GM06990 (cell line): Measurements from ENCODE around the gene DYRK3.

ENCODE experiments used
- DNase-seq: peaks from one replicate; pipeline ENCODE4 v3.0.0-alpha.2; 2011; ENCODE audit not compliant: insufficient read length; ENCODE audit errors: extremely low read depth
- H3K27me3 ChIP-seq: replicated peaks from 2 replicates; pipeline ENCODE4 v1.6.0; 2011; ENCODE audit warnings: low read length; ENCODE audit not compliant: control insufficient read depth, insufficient read depth
- H3K36me3 ChIP-seq: 2 replicates; pipeline ENCODE4 v1.5.1; 2011; ENCODE audit warnings: low read length; ENCODE audit not compliant: control insufficient read depth, insufficient read depth
- H3K4me3 ChIP-seq: replicated peaks from 2 replicates; pipeline ENCODE4 v1.5.1; 2011; ENCODE audit warnings: low read depth, mild to moderate bottlenecking, control low read depth, low read length
- TF ChIP-seq, protein P1 (sequence below): IDR thresholded peaks from 2 replicates; pipeline ENCODE4 v1.5.1; 2011; ENCODE audit warnings: low read length, control low read depth, mild to moderate bottlenecking, inconsistent platforms; ENCODE audit not compliant: insufficient read depth, poor library complexity, severe bottlenecking

DYRK3 gene

DNA sequence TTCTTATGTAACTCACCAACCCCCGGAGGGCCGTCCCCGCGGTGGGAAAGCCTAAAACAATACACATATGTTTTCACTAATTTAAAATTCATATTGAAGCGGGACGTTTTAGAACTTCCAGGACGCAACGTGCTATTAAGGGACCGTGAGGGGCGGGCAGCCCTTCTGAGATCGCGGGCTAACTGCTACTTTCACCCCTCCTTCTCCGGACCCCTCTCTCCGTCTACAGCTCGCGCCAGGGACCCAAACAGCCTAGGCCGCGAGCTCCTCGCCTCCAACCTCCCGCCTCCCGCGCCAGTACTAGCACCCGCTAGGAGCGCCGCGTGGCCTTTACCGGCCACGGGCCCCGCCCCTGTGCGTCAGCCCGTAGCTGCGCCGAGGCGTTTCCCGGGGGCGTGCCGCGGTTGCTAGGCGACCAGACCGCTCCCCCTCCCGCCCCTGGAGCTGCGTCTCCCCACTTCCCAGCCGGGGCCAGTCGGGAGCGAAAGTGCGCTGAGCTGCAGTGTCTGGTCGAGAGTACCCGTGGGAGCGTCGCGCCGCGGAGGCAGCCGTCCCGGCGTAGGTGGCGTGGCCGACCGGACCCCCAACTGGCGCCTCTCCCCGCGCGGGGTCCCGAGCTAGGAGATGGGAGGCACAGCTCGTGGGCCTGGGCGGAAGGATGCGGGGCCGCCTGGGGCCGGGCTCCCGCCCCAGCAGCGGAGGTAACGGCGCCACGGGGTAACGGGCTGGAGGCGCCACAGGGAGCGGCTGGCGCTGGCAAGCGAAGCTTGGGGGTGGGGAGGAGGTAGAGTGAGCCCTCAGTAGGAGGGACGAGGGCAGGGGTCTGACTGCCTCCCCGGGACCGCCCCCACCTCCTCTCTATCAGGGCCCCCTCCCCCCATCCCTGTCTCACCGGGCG is at the start of gene DYRK3:
Gene DYRK3, plus strand, starts transcription at position 457 of the 898 bp plus-strand sequence. Its CDS starts 168 bp downstream, at position 625.
- Histone ChIP-seq H3K36me3 (no peaks in the 10 kb centered on the region), H3K4me3 (peak within 1 kb of the TSS; percentile 77), H3K27me3 (no peaks in the 10 kb centered on the region)
- peak; percentile 95 for DNase-seq
- TF ChIP-seq, protein P1, sequence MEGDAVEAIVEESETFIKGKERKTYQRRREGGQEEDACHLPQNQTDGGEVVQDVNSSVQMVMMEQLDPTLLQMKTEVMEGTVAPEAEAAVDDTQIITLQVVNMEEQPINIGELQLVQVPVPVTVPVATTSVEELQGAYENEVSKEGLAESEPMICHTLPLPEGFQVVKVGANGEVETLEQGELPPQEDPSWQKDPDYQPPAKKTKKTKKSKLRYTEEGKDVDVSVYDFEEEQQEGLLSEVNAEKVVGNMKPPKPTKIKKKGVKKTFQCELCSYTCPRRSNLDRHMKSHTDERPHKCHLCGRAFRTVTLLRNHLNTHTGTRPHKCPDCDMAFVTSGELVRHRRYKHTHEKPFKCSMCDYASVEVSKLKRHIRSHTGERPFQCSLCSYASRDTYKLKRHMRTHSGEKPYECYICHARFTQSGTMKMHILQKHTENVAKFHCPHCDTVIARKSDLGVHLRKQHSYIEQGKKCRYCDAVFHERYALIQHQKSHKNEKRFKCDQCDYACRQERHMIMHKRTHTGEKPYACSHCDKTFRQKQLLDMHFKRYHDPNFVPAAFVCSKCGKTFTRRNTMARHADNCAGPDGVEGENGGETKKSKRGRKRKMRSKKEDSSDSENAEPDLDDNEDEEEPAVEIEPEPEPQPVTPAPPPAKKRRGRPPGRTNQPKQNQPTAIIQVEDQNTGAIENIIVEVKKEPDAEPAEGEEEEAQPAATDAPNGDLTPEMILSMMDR, result no peak

DNA sequence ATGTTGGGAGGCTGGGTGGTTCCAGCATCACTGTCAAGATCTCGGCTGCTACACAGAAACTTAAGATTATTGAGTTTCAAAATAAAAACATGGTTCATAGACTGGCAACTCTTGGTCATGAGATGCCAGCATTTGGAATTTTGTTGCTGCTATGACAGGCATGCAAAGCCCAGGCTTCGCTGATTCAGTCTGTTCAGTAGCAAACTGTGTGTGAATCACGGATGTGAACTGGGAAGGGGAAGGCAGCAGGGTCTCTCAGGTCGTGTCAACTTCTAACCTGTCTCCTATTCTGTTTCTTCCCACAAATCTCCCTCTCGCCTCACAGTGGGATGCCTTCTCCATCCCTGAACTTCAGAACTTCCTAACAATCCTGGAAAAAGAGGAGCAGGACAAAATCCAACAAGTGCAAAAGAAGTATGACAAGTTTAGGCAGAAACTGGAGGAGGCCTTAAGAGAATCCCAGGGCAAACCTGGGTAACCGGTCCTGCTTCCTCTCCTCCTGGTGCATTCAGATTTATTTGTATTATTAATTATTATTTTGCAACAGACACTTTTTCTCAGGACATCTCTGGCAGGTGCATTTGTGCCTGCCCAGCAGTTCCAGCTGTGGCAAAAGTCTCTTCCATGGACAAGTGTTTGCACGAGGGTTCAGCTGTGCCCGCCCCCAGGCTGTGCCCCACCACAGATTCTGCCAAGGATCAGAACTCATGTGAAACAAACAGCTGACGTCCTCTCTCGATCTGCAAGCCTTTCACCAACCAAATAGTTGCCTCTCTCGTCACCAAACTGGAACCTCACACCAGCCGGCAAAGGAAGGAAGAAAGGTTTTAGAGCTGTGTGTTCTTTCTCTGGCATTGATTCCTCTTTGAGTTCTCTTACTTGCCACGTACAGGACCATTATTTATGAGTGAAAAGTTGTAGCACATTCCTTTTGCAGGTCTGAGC is 48.6 kb upstream of the DYRK3 start:
- Histone ChIP-seq H3K4me3 (no peak overlapping the region), H3K27me3 (no peaks in the 10 kb centered on the region), H3K36me3 (peaks cover 31% of the 10 kb centered on the region)
- TF ChIP-seq, protein P1, result no peak
- no peak for DNase-seq

DNA sequence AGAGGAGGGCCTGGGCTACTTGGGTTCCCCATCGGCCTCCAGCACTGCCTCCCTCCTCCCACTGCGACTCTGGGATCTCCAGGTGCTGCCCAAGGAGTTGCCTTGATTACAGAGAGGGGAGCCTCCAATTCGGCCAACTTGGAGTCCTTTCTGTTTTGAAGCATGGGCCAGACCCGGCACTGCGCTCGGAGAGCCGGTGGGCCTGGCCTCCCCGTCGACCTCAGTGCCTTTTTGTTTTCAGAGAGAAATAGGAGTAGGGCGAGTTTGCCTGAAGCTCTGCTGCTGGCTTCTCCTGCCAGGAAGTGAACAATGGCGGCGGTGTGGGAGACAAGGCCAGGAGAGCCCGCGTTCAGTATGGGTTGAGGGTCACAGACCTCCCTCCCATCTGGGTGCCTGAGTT is 47.4 kb upstream of the DYRK3 start:
- H3K36me3 ChIP-seq, result peaks cover 37% of the 10 kb centered on the region
- no peak overlapping the region for H3K4me3 ChIP-seq
- no peaks in the 10 kb centered on the region for H3K27me3 ChIP-seq
- TF ChIP-seq, protein P1, result no peak
- no peak for DNase-seq

DNA sequence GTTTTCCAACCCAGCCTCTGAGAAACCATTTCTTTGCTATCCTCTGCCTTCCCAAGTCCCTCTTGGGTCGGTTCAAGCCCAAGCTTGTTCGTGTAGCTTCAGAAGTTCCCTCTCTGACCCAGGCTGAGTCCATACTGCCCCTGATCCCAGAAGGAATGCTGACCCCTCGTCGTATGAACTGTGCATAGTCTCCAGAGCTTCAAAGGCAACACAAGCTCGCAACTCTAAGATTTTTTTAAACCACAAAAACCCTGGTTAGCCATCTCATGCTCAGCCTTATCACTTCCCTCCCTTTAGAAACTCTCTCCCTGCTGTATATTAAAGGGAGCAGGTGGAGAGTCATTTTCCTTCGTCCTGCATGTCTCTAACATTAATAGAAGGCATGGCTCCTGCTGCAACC is 46.8 kb upstream of the DYRK3 start:
- DNase-seq, result no peak
- TF ChIP-seq, protein P1, result no peak
- H3K4me3 ChIP-seq, result no peak overlapping the region
- H3K36me3 ChIP-seq, result peaks cover 38% of the 10 kb centered on the region
- no peaks in the 10 kb centered on the region for H3K27me3 ChIP-seq

DNA sequence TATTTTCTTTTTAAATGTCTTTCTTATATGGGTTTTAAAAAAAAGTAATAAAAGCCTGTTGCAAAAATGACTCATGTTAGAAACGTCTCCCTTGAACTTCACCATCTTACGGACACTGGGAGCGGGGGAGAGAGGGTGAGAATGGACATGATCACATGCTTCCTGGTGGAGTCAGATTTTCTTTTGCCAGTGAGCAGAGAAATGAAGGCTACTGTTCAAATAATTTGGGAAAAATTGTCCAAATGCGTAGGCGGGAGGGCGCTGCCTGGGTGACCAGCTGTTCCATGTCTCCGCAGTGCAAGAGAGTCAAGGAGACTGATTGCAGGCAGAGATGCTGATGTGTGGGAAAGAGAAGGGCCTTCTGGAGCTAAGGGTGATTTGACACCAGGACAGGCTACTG is 46.1 kb upstream of the DYRK3 start:
- Histone ChIP-seq H3K27me3 (no peaks in the 10 kb centered on the region), H3K4me3 (no peak overlapping the region), H3K36me3 (peaks cover 35% of the 10 kb centered on the region)
- DNase-seq, result no peak
- TF ChIP-seq, protein P1, result no peak
